Thyroid gland (tissue), 4 donors: ENCODE data around the gene ZNF496.

Source experiments
- POLR2A ChIP-seq, 2 donors: fragments of 450-650 bp; IDR thresholded peaks; one replicate each; pipeline ENCODE4 v1.6.1; 2017; ENCODE audit warnings: antibody characterized with exemption in 2 of 2, mild to moderate bottlenecking in 2 of 2, moderate library complexity in 1 of 2
- TF ChIP-seq, protein P1 (sequence below), 6 experiments: fragments of 200-600 bp in 3 of 6; fragments of 450-650 bp in 3 of 6; sonication (generic) in 3 of 6; IDR thresholded peaks; one replicate each; pipeline ENCODE4 v1.5.1; 2016 to 2019; ENCODE audit warnings: antibody characterized with exemption in 6 of 6, mild to moderate bottlenecking in 2 of 6, inconsistent platforms in 1 of 6, moderate library complexity in 1 of 6

DNA sequence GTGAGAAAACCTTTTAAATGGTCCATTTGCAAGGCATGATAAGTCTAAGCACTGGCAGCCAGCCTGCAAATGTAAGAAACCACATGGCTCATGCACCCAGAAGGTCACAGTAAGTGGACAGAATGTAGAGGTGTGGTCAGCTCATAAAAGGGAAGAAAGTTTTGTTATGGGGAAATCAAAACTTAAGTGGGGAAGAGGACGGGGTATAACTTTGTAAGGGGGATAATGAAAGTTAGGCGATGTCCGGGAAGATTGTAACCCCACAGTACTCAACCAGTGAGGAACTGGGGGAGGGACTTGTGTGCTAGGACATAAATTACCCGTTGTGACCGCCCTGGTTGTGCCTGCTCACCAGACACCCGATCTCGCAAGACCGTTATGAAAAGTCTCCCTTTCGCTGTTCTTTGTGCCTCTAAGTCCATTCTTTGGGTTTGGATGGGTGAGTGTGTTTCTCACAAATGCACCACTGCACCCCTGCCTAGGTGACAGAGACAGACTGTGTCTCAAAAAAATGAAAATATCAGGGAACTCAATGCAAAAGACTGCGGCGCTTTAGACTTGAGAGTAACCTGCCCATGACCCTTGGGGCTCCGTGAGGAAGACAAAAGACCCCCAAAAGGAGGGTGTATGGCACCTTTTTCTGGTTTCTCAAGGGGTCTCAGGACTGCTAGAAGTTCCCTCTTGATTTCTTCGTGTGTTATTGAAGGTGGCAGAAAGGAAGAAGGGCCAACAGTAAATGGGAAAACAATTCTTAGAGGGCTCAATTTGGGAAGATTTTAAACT lies 28.6 kb upstream of the ZNF496 start:
- TF ChIP-seq, protein P1, sequence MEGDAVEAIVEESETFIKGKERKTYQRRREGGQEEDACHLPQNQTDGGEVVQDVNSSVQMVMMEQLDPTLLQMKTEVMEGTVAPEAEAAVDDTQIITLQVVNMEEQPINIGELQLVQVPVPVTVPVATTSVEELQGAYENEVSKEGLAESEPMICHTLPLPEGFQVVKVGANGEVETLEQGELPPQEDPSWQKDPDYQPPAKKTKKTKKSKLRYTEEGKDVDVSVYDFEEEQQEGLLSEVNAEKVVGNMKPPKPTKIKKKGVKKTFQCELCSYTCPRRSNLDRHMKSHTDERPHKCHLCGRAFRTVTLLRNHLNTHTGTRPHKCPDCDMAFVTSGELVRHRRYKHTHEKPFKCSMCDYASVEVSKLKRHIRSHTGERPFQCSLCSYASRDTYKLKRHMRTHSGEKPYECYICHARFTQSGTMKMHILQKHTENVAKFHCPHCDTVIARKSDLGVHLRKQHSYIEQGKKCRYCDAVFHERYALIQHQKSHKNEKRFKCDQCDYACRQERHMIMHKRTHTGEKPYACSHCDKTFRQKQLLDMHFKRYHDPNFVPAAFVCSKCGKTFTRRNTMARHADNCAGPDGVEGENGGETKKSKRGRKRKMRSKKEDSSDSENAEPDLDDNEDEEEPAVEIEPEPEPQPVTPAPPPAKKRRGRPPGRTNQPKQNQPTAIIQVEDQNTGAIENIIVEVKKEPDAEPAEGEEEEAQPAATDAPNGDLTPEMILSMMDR (IDR thresholded peaks at IDR 0.05): no peak
- no peak for TF ChIP-seq POLR2A (IDR thresholded peaks at IDR 0.05)
